Fibroblast of mammary gland (primary cell): ENCODE results near the gene SIM1.

Experiments used
- DNase-seq: peaks from one replicate; pipeline ENCODE4 v3.0.0-alpha.2; 2010; ENCODE audit warnings: low read depth
- H3K4me3 ChIP-seq: 2 replicates; pipeline ENCODE4 v1.5.1; 2011; ENCODE audit warnings: low read depth, mild to moderate bottlenecking, low read length, moderate library complexity; ENCODE audit not compliant: control insufficient read depth
- CTCF ChIP-seq: conservative IDR thresholded peaks from 2 replicates; pipeline ENCODE4 v1.5.1; 2011; ENCODE audit warnings: low read depth, low read length, inconsistent platforms; ENCODE audit not compliant: control insufficient read depth, insufficient read depth

The SIM1 gene

GRCh38 chr6:100342830-100343229 lies 121.9 kb downstream of the SIM1 start:
- H3K4me3 ChIP-seq, result no peak overlapping the region
- no peak for DNase-seq
- no peak for TF ChIP-seq CTCF

GRCh38 chr6:100339574-100340255 lies 125.0 kb downstream of the SIM1 start:
- no peak for DNase-seq
- TF ChIP-seq CTCF, result no peak
- H3K4me3 ChIP-seq, result no peak overlapping the region

GRCh38 chr6:100338090-100338489 lies 126.6 kb downstream of the SIM1 start:
- no peak overlapping the region for H3K4me3 ChIP-seq
- TF ChIP-seq CTCF, result no peak
- no peak for DNase-seq

GRCh38 chr6:100336876-100337275 lies 127.8 kb downstream of the SIM1 start:
- TF ChIP-seq CTCF, result no peak
- DNase-seq, result no peak
- no peak overlapping the region for H3K4me3 ChIP-seq

GRCh38 chr6:100335991-100336390 lies 128.7 kb downstream of the SIM1 start:
- TF ChIP-seq CTCF, result no peak
- DNase-seq, result peak; percentile 81
- H3K4me3 ChIP-seq, result no peak overlapping the region
